T-cell (primary cell): ENCODE data around the gene PARS2. TPM values are rescaled to one million over a fixed set of nuclear protein-coding genes. Genes with fewer than 3 reads are reported as not detected.

Experiments
- ATAC-seq, 4 experiments: fragments of 200-7000 bp in 3 of 4; fragments of 150-1000 bp in 1 of 4; cut with Tn5 transposase; replicated peaks in 1 of 4; 1 replicate in 3 of 4; 2 replicates in 1 of 4; pipeline ENCODE4 v1.10.0; 2021; ENCODE audit warnings: moderate library complexity in 3 of 4, mild to moderate bottlenecking in 2 of 4, moderate number of reproducible peaks in 1 of 4
- CTCF ChIA-PET, 2 donors: fragments of 300-600 bp; sonication (Branson Sonifier 250); formaldehyde crosslinking; loops; one replicate each; lab custom pipeline; 2022; ENCODE audit warnings: antibody characterized with exemption in 2 of 2; lab: Charles Lee
- POLR2A ChIA-PET, 2 donors: fragments of 300-600 bp; sonication (Branson Sonifier 250); formaldehyde crosslinking; loops; one replicate each; lab custom pipeline; 2022; ENCODE audit warnings: antibody characterized with exemption in 2 of 2; lab: Charles Lee
- DNase-seq, 35 experiments: peaks; one replicate each; pipeline versions ENCODE4 v3.0.0 to v3.0.0-alpha.2; 2013 to 2023
- H3K27ac ChIP-seq: one replicate; pipeline ENCODE4 v1.5.1; 2013; ENCODE audit warnings: low read length
- H3K27me3 ChIP-seq, 2 experiments: replicated peaks in 1 of 2; 1 replicate in 1 of 2; 2 replicates in 1 of 2; pipeline versions ENCODE4 v1.6.1 to v1.7.0; 2013; ENCODE audit warnings: low read length in 1 of 2, mixed read lengths in 1 of 2; ENCODE audit not compliant: control insufficient read depth in 2 of 2, insufficient read depth in 2 of 2; ENCODE audit errors: extremely low read depth in 1 of 2
- H3K36me3 ChIP-seq, 2 donors: 1 replicate in 1 of 2; 2 replicates in 1 of 2; pipeline versions ENCODE4 v1.6.1 to v1.7.0; 2013; ENCODE audit warnings: low read length in 1 of 2; ENCODE audit not compliant: control insufficient read depth in 2 of 2, insufficient read depth in 1 of 2; ENCODE audit errors: extremely low read depth in 1 of 2
- H3K4me1 ChIP-seq, 2 experiments: 1 replicate in 1 of 2; 2 replicates in 1 of 2; pipeline versions ENCODE4 v1.6.1 to v1.7.0; 2013; ENCODE audit warnings: low read length in 2 of 2, mixed read lengths in 1 of 2; ENCODE audit not compliant: insufficient read depth in 2 of 2, control insufficient read depth in 1 of 2; ENCODE audit errors: extremely low read depth in 1 of 2
- H3K4me3 ChIP-seq, 2 donors: 1 replicate in 1 of 2; 2 replicates in 1 of 2; pipeline versions ENCODE4 v1.5.1 to v1.7.0; 2013; ENCODE audit warnings: mild to moderate bottlenecking in 2 of 2, low read length in 1 of 2, moderate library complexity in 1 of 2; ENCODE audit not compliant: control insufficient read depth in 1 of 2; ENCODE audit errors: extremely low read depth in 1 of 2
- H3K9me3 ChIP-seq: 2 replicates; pipeline ENCODE4 v1.7.0; 2013
- H3K27ac Mint-ChIP-seq, 2 donors: one replicate each; pipeline ENCODE4 v1.8.0; 2020 to 2021; ENCODE audit warnings: mild to moderate bottlenecking in 2 of 2, mixed read lengths in 2 of 2
- H3K27me3 Mint-ChIP-seq, 2 donors: one replicate each; pipeline ENCODE4 v1.8.0; 2021 to 2022; ENCODE audit warnings: mixed read lengths in 2 of 2
- H3K36me3 Mint-ChIP-seq: one replicate; pipeline ENCODE4 v1.8.0; 2021; ENCODE audit warnings: mixed read lengths
- H3K4me1 Mint-ChIP-seq, 3 donors: one replicate each; pipeline ENCODE4 v1.8.0; 2020 to 2022; ENCODE audit warnings: mixed read lengths in 3 of 3, mild to moderate bottlenecking in 1 of 3
- H3K4me3 Mint-ChIP-seq, 3 donors: one replicate each; pipeline ENCODE4 v1.8.0; 2020 to 2022; ENCODE audit warnings: mild to moderate bottlenecking in 3 of 3, mixed read lengths in 3 of 3, moderate library complexity in 3 of 3
- H3K9me3 Mint-ChIP-seq, 3 donors: one replicate each; pipeline ENCODE4 v1.8.0; 2020 to 2022; ENCODE audit warnings: mixed read lengths in 3 of 3
- WGBS: methylation state at CpG from one replicate; pipeline ENCODE4 v1.1.5; 2013; ENCODE audit warnings: missing lambda C conversion rate; ENCODE audit not compliant: insufficient coverage; 5-methylcytosine and 5-hydroxymethylcytosine counted together
- total RNA-seq, 35 experiments: library from RNA in 6 of 35; stranded (reverse) in 6 of 35; fragments of 120-200 nt in 1 of 35; gene quantifications; one replicate each; pipeline versions ENCODE4 v1.2.1 to v1.2.4 and lab custom pipeline; 2013 to 2026

The PARS2 gene
- total RNA-seq, 5 donors from 2014 or later (not counting 1 experiment from before 2014, with no cell fraction given), result 0.68 to 6.6 (median 6.0) TPM

GRCh38 chr1:54738244-54738643, 26.1 kb downstream of the PARS2 start:
- Mint-ChIP-seq H3K27me3 (no peaks in the 10 kb centered on the region), H3K9me3 (no peaks in the 10 kb centered on the region), H3K4me3 (no peak overlapping the region), H3K27ac (no peak overlapping the region), H3K36me3 (peaks cover 60% of the 10 kb centered on the region), H3K4me1 (no peaks in the 10 kb centered on the region)
- no CpG with 5 or more reads among the region's 6 CpGs for WGBS
- no peak for ATAC-seq
- H3K4me1 ChIP-seq, result no peaks in the 10 kb centered on the region
- no peak overlapping the region for H3K27ac ChIP-seq
- no peaks in the 10 kb centered on the region for H3K9me3 ChIP-seq
- POLR2A ChIA-PET, result no interaction called here
- DNase-seq, result no peak
- peaks cover 13 to 82% of the 10 kb centered on the region in 2 donors for H3K36me3 ChIP-seq
- H3K4me3 ChIP-seq, result no peak overlapping the region
- CTCF ChIA-PET, result no interaction called here
- H3K27me3 ChIP-seq, result no peaks in the 10 kb centered on the region

DNA sequence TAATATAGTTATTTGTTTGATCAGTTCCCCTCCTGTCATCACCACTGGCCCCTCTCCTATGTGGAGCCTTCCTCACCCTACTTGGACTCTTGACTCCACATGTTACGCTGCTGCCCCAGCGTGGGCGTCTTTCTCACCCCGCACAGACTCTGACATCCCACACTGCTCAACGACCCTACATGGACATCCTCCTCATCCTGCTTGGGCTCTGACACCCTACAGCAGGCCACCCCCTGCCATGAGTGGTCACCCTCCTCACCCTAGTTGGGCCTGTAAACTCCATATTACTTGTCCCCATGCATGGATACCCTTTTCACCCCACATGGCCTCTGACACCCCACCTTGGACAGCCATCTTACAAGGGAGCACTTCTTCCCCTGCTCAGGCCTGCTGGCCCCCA, 27.6 kb downstream of the PARS2 start:
- H3K27ac Mint-ChIP-seq, result no peak overlapping the region
- H3K4me1 ChIP-seq, result no peaks in the 10 kb centered on the region
- ChIA-PET POLR2A (no interaction called here), CTCF (interaction anchor here in 1 of 2 donors (1.1 kb wide), 1 partner anchor 13 kb away, joined by 3 read pairs; no protein-coding TSS in a partner anchor)
- no peak overlapping the region for H3K4me3 ChIP-seq
- no peak for ATAC-seq
- H3K9me3 Mint-ChIP-seq, result no peaks in the 10 kb centered on the region
- no peaks in the 10 kb centered on the region for H3K9me3 ChIP-seq
- H3K27ac ChIP-seq, result no peak overlapping the region
- H3K36me3 ChIP-seq, result peaks cover 19 to 82% of the 10 kb centered on the region in 2 donors
- no peak overlapping the region for H3K4me3 Mint-ChIP-seq
- no peaks in the 10 kb centered on the region for H3K27me3 Mint-ChIP-seq
- H3K36me3 Mint-ChIP-seq, result peaks cover 54% of the 10 kb centered on the region
- no peaks in the 10 kb centered on the region for H3K4me1 Mint-ChIP-seq
- H3K27me3 ChIP-seq, result no peaks in the 10 kb centered on the region
- no peak for DNase-seq
- 89% methylated on average over 5 of the region's 5 CpGs for WGBS

GRCh38 chr1:54728027-54728426, 36.3 kb downstream of the PARS2 start:
- H3K36me3 ChIP-seq, result peaks cover 13 to 84% of the 10 kb centered on the region in 2 donors
- no peak overlapping the region for H3K4me3 ChIP-seq
- POLR2A ChIA-PET, result interaction anchor here in 1 of 2 donors (0.6 kb wide), 1 partner anchor 418 kb away, joined by 5 read pairs; no protein-coding TSS in a partner anchor
- ATAC-seq, result no peak
- H3K27me3 ChIP-seq, result no peaks in the 10 kb centered on the region
- Mint-ChIP-seq H3K27me3 (no peaks in the 10 kb centered on the region), H3K9me3 (no peaks in the 10 kb centered on the region), H3K4me3 (no peak overlapping the region), H3K36me3 (peaks cover 63% of the 10 kb centered on the region), H3K27ac (no peak overlapping the region), H3K4me1 (no peaks in the 10 kb centered on the region)
- H3K27ac ChIP-seq, result no peak overlapping the region
- CTCF ChIA-PET, result no interaction called here
- no peak for DNase-seq
- H3K9me3 ChIP-seq, result peaks cover 2% of the 10 kb centered on the region
- no peaks in the 10 kb centered on the region for H3K4me1 ChIP-seq
- 100% methylated on average over 1 of the region's 3 CpGs for WGBS

DNA sequence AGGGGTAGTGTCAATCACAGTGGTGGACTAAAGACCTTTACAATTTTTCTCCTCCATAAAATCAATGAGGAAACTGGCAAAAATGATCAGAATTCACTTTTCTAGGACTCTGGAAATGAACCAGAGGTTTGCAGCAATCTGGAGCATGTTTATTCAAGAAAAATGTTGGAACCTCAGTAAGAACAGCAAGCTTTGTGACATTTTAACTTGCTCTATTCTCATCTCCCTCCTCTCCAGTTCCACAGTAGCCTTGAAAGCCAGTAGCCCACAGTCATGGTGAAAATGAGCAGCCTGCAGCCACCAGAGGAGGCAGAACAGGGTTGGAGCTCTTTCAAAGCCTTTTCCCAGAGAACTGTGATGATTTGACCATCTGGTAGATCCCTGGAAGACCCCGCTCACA, 39.6 kb downstream of the PARS2 start:
- DNase-seq, result no peak
- Histone ChIP-seq H3K4me3 (no peak overlapping the region), H3K9me3 (peaks cover 2% of the 10 kb centered on the region), H3K27ac (no peak overlapping the region), H3K27me3 (no peaks in the 10 kb centered on the region), H3K4me1 (no peaks in the 10 kb centered on the region), H3K36me3 (peaks cover 3 to 86% of the 10 kb centered on the region in 2 donors)
- H3K4me3 Mint-ChIP-seq, result no peak overlapping the region
- WGBS, result no CpG with 5 or more reads among the region's 1 CpG
- H3K27me3 Mint-ChIP-seq, result no peaks in the 10 kb centered on the region
- peaks cover 0 to 2% (median 1%) of the 10 kb centered on the region in 3 donors for H3K4me1 Mint-ChIP-seq
- ChIA-PET POLR2A (interaction anchor here (0.6 to 1.3 kb wide), 4 partner anchors 10 to 180 kb away, joined by 3 to 7 read pairs (median 5); partner anchors contain the start of gene TTC4 (in 1 of the 2)), CTCF (no interaction called here)
- no peak overlapping the region for H3K27ac Mint-ChIP-seq
- no peaks in the 10 kb centered on the region for H3K9me3 Mint-ChIP-seq
- ATAC-seq, result no peak
- H3K36me3 Mint-ChIP-seq, result peaks cover 65% of the 10 kb centered on the region

GRCh38 chr1:54723985-54724384, 40.3 kb downstream of the PARS2 start:
- Histone ChIP-seq H3K27me3 (no peaks in the 10 kb centered on the region), H3K27ac (no peak overlapping the region), H3K4me3 (no peak overlapping the region), H3K4me1 (no peaks in the 10 kb centered on the region), H3K36me3 (peaks cover 4 to 86% of the 10 kb centered on the region in 2 donors), H3K9me3 (peaks cover 2% of the 10 kb centered on the region)
- no peak overlapping the region for H3K4me3 Mint-ChIP-seq
- H3K9me3 Mint-ChIP-seq, result no peaks in the 10 kb centered on the region
- H3K27me3 Mint-ChIP-seq, result no peaks in the 10 kb centered on the region
- ChIA-PET CTCF (interaction anchor here (0.5 to 0.6 kb wide), 2 partner anchors 9 to 12 kb away, joined by 3 read pairs; no protein-coding TSS in a partner anchor), POLR2A (interaction anchor here in 1 of 2 donors (0.7 to 1.3 kb wide), 2 partner anchors 9 to 181 kb away, joined by 3 to 5 read pairs; partner anchors contain the start of gene TTC4)
- H3K27ac Mint-ChIP-seq, result no peak overlapping the region
- DNase-seq, result no peak
- H3K36me3 Mint-ChIP-seq, result peaks cover 66% of the 10 kb centered on the region
- no peak for ATAC-seq
- peaks cover 6 to 7% (median 6%) of the 10 kb centered on the region in 3 donors for H3K4me1 Mint-ChIP-seq

- POLR2A ChIA-PET, result interaction anchor here in 1 of 2 donors (0.6 kb wide), 1 partner anchor 256 kb away, joined by 3 read pairs; no protein-coding TSS in a partner anchor
- CTCF ChIA-PET, result interaction anchor here in 1 of 2 donors (0.5 kb wide), 1 partner anchor 51 kb away, joined by 4 read pairs; no protein-coding TSS in a partner anchor
- Histone ChIP-seq H3K4me3 (no peak overlapping the region), H3K36me3 (peaks cover 2 to 82% of the 10 kb centered on the region in 2 donors), H3K4me1 (peaks cover 0 to 1% of the 10 kb centered on the region in 2 experiments), H3K27ac (no peak overlapping the region), H3K27me3 (no peaks in the 10 kb centered on the region), H3K9me3 (peaks cover 2% of the 10 kb centered on the region)
- H3K4me1 Mint-ChIP-seq, result peaks cover 16 to 21% (median 18%) of the 10 kb centered on the region in 3 donors
- DNase-seq, result no peak
- no peak for ATAC-seq
- no peak overlapping the region for H3K27ac Mint-ChIP-seq
- no peak overlapping the region for H3K4me3 Mint-ChIP-seq
- H3K27me3 Mint-ChIP-seq, result no peaks in the 10 kb centered on the region
- H3K9me3 Mint-ChIP-seq, result no peaks in the 10 kb centered on the region
- H3K36me3 Mint-ChIP-seq, result peaks cover 67% of the 10 kb centered on the region
Observed at GRCh38 chr1:54721719-54722118, 42.6 kb downstream of the PARS2 start.
